Stimulated activated CD4-positive, alpha-beta T cell treated with anti-CD3 and anti-CD28 coated beads, Interleukin-4, amount 100 ng/mL, for 1 hour (primary cell): ENCODE measurements around the gene AQP2.

Experiments
- DNase-seq: peaks from one replicate; pipeline ENCODE4 v3.0.0-alpha.2; 2020

The AQP2 gene

DNA sequence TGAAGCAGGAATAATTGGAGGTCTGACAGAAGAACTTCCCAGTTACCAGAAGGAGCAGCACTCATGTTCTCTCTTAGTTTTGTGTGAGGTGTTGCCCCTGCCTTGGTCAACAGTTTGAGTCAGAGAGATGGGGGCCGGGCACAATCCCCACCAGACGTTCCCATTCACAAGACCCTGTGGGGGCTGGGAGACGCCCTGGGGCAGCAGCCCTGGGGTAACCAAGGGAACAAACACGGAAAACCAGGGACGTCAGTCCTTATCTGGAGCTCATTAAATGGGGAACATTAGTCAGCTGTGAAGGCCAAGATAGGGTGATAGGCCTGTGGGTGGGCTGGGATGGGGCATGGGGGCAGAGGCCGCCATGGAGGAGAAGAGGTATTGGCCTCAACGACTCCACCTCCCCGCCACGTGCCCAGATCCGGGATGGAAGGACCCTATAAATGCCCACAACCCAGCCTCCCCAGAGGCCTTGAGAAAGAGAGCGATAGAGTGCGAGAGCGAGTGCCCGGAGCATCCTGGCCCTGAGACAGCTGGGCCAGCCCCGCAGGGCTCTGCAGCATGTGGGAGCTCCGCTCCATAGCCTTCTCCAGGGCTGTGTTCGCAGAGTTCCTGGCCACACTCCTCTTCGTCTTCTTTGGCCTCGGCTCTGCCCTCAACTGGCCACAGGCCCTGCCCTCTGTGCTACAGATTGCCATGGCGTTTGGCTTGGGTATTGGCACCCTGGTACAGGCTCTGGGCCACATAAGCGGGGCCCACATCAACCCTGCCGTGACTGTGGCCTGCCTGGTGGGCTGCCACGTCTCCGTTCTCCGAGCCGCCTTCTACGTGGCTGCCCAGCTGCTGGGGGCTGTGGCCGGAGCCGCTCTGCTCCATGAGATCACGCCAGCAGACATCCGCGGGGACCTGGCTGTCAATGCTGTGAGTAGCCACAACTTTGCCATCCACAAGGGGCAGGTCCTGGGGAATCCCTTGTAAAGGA is at the start of gene AQP2:
Gene AQP2, plus strand, starts transcription at position 465 of the 979 bp plus-strand sequence. Its CDS starts 94 bp downstream, at position 559.
- no peak for DNase-seq

DNA sequence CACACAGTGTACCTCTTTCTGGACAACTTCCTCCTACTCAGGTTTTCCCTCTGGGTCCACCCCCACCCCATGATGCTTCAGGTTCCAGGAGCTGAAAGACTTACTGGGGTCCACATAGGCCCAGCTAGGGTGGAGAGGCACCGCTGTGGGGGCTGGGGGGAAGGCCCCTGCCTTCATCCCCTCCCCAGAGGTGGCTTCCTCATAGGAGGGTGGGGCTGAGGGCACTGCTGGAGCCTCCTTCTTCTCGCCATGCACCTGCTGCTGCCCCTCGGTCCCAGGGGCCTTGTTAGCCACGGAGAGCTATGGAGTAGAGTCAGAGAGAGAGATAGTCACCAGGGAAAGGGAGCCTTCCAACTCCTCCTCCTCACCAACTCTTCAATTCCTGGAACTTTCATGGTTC is 49.5 kb upstream of the AQP2 start:
- DNase-seq, result no peak

- no peak for DNase-seq
These were observed 48.6 kb upstream of the AQP2 start for GRCh38 chr12:49901986-49902385.

- DNase-seq, result no peak
These were observed 47.9 kb upstream of the AQP2 start for GRCh38 chr12:49902399-49903350.

DNA sequence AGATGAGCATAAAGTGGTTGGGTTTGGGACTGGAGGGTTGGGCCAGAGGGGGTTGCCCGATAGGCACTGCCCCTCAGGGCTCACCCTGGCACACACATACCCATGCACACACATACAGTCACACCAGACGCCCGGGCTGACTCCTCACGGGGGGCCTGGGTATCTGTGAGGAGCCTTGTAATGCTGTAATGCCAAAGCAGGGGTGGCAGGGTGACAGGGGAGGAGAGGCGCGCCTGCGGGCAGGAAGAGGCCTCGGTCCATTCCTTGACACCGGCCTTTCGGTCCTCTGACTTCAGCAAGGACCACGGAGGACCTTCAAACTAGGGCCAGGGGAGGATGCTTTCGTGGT is 47.2 kb upstream of the AQP2 start:
- DNase-seq, result no peak

- DNase-seq, result peak; percentile 49
These were observed 46.7 kb upstream of the AQP2 start, which contains the start of gene FAIM2 for GRCh38 chr12:49903700-49904423. TSS of gene FAIM2 (minus strand) at chr12:49903900. CDS start at chr12:49903792, 108 bp downstream.

GRCh38 chr12:49904601-49905000 is 45.9 kb upstream of the AQP2 start:
- DNase-seq, result no peak

DNA sequence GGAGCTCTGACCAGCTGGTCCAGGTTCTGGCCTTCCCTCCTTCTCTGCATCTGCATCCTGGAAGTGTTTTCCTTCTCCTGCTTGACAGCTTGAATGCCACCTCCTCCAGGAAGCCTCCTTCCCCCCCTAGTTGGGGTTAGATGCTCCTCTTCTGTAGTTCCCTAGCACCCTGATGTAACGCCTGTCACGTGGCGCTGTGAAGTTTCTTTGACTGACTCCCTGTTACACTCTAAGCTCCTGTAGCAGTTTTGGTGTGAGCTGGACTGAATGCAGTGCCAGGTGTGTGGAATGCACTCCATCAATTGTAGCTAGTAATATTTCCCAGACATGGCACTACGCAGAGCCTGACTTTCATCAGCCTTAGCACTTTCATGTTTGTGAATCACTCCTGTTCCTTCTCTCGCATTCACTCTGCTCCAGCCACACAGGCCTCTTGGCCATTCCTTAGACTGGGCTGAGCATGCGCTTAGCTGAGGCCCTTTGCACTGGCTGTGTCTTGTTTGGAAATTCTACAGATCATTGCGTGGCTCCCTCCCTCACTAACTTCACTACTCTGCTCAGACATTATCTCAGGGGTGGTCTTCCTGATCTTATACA is 44.7 kb upstream of the AQP2 start:
- DNase-seq, result no peak

DNA sequence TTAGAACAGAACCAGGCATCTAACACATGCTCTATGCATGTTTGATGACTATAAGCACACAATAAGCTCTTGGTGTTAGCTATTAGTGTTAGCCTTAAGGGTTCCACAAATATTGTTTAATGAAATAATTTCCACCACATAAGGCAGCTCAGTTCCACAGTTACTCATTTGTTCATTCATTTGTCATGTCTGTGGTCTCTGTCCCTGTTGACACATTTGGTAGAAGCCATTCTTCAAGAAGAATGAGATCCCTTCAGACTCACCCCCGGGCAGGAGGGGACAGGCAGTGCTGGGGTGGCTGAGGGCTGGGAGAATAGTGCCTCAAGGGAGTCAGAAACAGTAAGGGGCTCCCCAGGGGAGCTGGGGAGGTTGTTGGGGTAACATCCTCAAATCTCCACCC is 43.2 kb upstream of the AQP2 start:
- DNase-seq, result no peak

DNA sequence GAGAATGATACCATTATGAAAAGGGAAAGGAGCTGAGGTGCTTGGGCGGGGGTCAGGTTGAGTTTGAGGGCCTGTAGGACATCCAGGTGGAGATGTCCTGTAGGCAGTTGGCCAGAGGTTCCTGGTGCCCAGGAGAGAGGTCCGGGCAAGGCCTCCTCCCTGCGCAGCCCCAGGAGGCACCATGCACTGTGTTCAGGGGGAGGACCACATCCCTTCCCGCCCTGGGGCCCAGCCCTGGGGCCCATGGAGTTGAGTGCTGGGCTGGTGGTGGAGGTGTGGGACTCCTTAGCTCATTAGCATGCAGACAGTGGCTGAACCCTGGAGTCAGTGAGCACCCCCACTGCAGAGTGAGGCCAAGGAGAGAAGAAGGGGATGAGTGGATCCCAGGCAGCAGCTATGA is 41.2 kb upstream of the AQP2 start:
- no peak for DNase-seq

- no peak for DNase-seq
These were observed 40.7 kb upstream of the AQP2 start for GRCh38 chr12:49909826-49910225.

- no peak for DNase-seq
These were observed 40.0 kb upstream of the AQP2 start for GRCh38 chr12:49910331-49911212.

DNA sequence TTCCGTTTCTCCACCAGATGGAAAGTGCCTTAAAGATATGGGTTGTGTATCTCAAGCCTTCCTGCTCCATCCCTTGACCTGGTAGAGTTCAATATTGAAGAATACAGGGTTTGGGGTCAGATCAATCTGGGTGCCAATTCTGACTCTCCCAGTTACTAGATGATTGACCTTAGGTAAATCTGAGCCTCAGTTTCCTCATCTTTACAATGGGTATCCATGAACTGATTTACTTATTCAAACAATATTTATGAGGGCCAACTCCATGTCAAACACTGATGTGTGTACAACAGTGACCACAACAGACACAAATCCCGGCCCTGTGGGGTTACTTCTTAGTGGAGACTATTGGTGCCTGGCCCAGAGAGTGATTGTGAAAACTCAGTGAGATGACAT is 39.3 kb upstream of the AQP2 start:
- DNase-seq, result no peak

GRCh38 chr12:49912345-49913255 is 37.9 kb upstream of the AQP2 start:
- DNase-seq, result no peak

DNA sequence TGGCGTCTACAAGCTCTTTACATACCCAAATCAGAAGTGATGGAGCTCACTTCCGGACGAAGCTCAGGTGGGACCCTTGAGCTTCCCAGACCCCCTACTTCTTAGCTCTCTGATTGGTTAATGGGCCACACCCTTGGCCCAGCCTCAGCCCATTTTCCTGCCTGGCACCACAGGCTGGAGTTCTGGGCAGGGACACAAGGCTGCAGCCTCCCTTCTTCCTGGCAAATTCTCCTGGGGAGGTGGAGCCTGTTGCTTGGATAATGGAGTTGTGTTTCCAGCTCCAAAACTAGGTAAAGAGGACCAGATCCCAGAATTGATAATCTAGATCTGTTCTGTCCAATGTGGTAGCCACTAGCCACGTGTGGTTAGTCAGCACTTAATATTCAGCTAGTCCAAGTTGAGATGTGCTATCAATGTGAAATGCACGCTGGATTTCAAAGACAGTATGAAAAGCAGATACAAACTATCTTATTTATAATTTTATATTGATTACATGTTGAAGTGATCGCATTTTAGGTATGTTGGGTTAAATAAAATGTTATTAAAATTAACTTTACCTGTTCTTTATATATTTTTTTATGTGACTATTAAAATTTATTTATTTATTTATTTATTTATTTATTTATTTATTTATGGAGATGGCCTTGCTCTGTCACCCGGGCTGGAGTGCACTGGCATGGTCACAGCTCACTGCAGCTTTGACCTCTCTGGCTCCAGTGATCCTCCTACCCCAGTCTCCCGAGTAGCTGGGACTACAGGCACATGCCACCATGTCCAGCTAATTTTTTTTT is 34.2 kb upstream of the AQP2 start:
- DNase-seq, result no peak

GRCh38 chr12:49917166-49917787 is 33.3 kb upstream of the AQP2 start:
- no peak for DNase-seq

GRCh38 chr12:49917788-49918173 is 32.8 kb upstream of the AQP2 start:
- no peak for DNase-seq

DNA sequence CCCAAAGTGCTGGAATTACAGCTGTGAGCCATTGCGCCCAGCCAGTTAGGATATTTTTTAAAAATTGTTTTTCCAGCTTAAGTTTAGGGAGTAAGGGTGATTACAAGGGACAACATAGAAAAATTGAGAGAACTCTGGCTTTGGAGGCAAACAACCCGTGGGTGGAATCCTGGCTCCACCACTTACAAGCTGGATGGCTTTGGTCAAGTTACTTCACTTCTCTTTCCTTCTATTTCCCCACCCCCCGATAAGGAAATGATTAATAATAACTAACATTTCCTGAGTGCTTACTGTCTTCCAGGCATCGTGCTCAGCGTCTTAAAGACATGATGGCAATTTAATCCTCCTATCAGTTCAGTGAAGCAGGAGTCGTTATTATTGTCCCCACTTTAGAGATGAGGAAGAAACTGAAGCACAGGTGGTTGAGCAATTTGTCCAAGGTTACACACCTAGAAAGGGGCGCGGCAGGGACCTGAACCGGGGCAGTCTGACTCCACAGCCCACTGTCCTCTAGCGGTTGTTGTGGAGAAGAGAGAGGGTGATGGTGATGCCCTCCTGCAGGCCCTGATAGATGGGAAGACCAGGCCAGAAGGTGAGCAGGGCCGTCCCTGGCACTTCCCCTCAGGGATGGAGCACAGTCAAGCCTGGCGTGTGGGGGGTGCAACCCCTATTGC is 30.2 kb upstream of the AQP2 start:
- DNase-seq, result no peak
